Pancreas (tissue), 10 donors: ENCODE data around the gene OVOL1. TPM values are rescaled to one million over a fixed set of nuclear protein-coding genes. Genes with fewer than 3 reads are reported as not detected.
A peak's percentile ranks its signal among the peaks of the same experiment; 100 is the strongest.

Experiments used
- ATAC-seq, 4 donors: fragments of 200-7000 bp; cut with Tn5 transposase; one replicate each; pipeline versions ENCODE4 v1.8.0 to v1.9.1; 2020; ENCODE audit warnings: mild to moderate bottlenecking in 4 of 4, moderate library complexity in 4 of 4
- DNase-seq, 6 donors: peaks; one replicate each; pipeline ENCODE4 v3.0.0-alpha.2; 2020
- FAIRE-seq: peaks from 2 replicates; lab custom pipeline; 2012; peaks lifted over from hg19 to GRCh38; lab: Jason Lieb, UNC
- H3K27ac ChIP-seq, 4 donors: fragments of 200-600 bp; sonication (generic); 1 replicate in 3 of 4; 2 replicates in 1 of 4; pipeline versions ENCODE4 v1.5.0 to v1.8.0; 2020
- H3K27me3 ChIP-seq, 4 donors: fragments of 200-600 bp; one replicate each; pipeline ENCODE4 v1.8.0; 2021
- H3K36me3 ChIP-seq, 3 donors: fragments of 200-600 bp; sonication (generic) in 1 of 3; one replicate each; pipeline versions ENCODE4 v1.5.0 to v1.8.0; 2020 to 2021
- H3K4me1 ChIP-seq, 3 donors: fragments of 200-600 bp; one replicate each; pipeline ENCODE4 v1.8.0; 2021
- H3K4me3 ChIP-seq, 4 donors: fragments of 200-600 bp; sonication (generic) in 2 of 4; one replicate each; pipeline versions ENCODE4 v1.5.0 to v1.8.0; 2020 to 2021
- H3K9me3 ChIP-seq, 4 donors: fragments of 200-600 bp; one replicate each; pipeline ENCODE4 v1.8.0; 2021
- CTCF ChIP-seq, 4 donors: fragments of 200-600 bp; sonication (generic) in 3 of 4; IDR thresholded peaks; one replicate each; pipeline versions ENCODE4 v1.5.0 to v1.8.0; 2021; ENCODE audit warnings: antibody characterized with exemption in 4 of 4
- WGBS, 2 donors: extraction: QIAGEN DNeasy Blood & Tissue Kit; methylation state at CpG; one replicate each; pipeline ENCODE4 v1.1.7; 2013; 5-methylcytosine and 5-hydroxymethylcytosine counted together
- intact Hi-C, 3 donors: fragments of 100-400 bp; cut with DNase I; formaldehyde crosslinking; loops; one replicate each; pipeline versions ENCODE4 v1.11.1 to v1.14.2; 2022
- polyA plus RNA-seq, 2 donors: library from polyadenylated mRNA; stranded (reverse); fragments of 200-250 nt; gene quantifications; one replicate each; pipeline ENCODE4 v1.2.3, GENCODE V29; 2013
- total RNA-seq, 6 donors: library from RNA; stranded (reverse); fragmentation: NEBNext Ultra II Directional in 4 of 6; extraction: Animal tissue kit (Norgen Biotek cat#: 25700) in 4 of 6; gene quantifications; one replicate each; pipeline versions ENCODE4 v1.2.1 to v1.2.4, GENCODE V29; 2021 to 2023
- donor health status: healthy with polysubstance abuse.
- donor health status: DM: no; HTN: no; CAD: no; lungs with moderate emphysema.
- donor health status: DM: no; HTN: no; CAD: no.
- donor health status: control.
- donor health status: control.
- donor health status: Bipolar disorder and iron deficiency.
- donor health status: DM: yes; HTN: yes; CAD: no.
- donor health status: DM: no; HTN: no; CAD: no.
- donor health status: DM: no; HTN: no; CAD: no.
- donor health status: DM: yes; HTN: yes; CAD: no.

OVOL1 gene
- total and polyA plus RNA-seq, 8 donors = 1.1 to 5.6 (median 1.9) TPM

GRCh38 chr11:65777241-65777640 lies 9.6 kb upstream of the OVOL1 start:
- ATAC-seq (no peak), FAIRE-seq (no peak), DNase-seq (peak in 1 of 6 donors; percentile 31)
- Histone ChIP-seq H3K36me3 (peaks cover 0 to 6% (median 0%) of the 10 kb centered on the region in 3 donors), H3K4me3 (no peak overlapping the region), H3K27ac (peak overlapping the region in 3 of 4 donors; percentile 36 to 55 (median 51)), H3K4me1 (peaks cover 14 to 35% (median 19%) of the 10 kb centered on the region in 3 donors), H3K9me3 (no peaks in the 10 kb centered on the region), H3K27me3 (no peaks in the 10 kb centered on the region)
- intact Hi-C loops = no loop called here
- TF ChIP-seq CTCF (IDR thresholded peaks at IDR 0.05) = no peak
- 56 to 69% methylated on average over 8 of the region's 8 CpGs for WGBS, 2 donors

GRCh38 chr11:65777821-65778361 lies 9.0 kb upstream of the OVOL1 start:
- Histone ChIP-seq H3K9me3 (no peaks in the 10 kb centered on the region), H3K27me3 (no peaks in the 10 kb centered on the region), H3K36me3 (peaks cover 0 to 6% (median 0%) of the 10 kb centered on the region in 3 donors), H3K27ac (peak overlapping the region in 1 of 4 donors; percentile 55), H3K4me1 (peaks cover 11 to 35% (median 19%) of the 10 kb centered on the region in 3 donors), H3K4me3 (no peak overlapping the region)
- peak in 3 of 6 donors; percentile 15 to 84 (median 55) for DNase-seq
- 71 to 83% methylated on average over 19 to 23 of the region's 23 CpGs for WGBS, 2 donors
- TF ChIP-seq CTCF (IDR thresholded peaks at IDR 0.05) = no peak
- intact Hi-C loops = no loop called here
- ATAC-seq = no peak
- FAIRE-seq = no peak

GRCh38 chr11:65778431-65778900 lies 8.4 kb upstream of the OVOL1 start:
- WGBS, 2 donors = 76 to 81% methylated on average over 17 to 20 of the region's 20 CpGs
- H3K4me3 ChIP-seq = peak overlapping the region in 2 of 4 donors; percentile 83 to 95
- DNase-seq = peak in 3 of 6 donors; percentile 53 to 81 (median 60)
- H3K36me3 ChIP-seq = peaks cover 0 to 6% (median 0%) of the 10 kb centered on the region in 3 donors
- H3K4me1 ChIP-seq = peaks cover 11 to 35% (median 19%) of the 10 kb centered on the region in 3 donors
- peak overlapping the region in 1 of 4 donors; percentile 55 for H3K27ac ChIP-seq
- no peaks in the 10 kb centered on the region for H3K9me3 ChIP-seq
- no peak for ATAC-seq
- FAIRE-seq = no peak
- TF ChIP-seq CTCF (IDR thresholded peaks at IDR 0.05) = no peak
- no peaks in the 10 kb centered on the region for H3K27me3 ChIP-seq
- intact Hi-C loops = no loop called here

- intact Hi-C loops = no loop called here
- no peaks in the 10 kb centered on the region for H3K9me3 ChIP-seq
- no peak for TF ChIP-seq CTCF (IDR thresholded peaks at IDR 0.05)
- WGBS, 2 donors = 59 to 63% methylated on average over 25 of the region's 25 CpGs
- ATAC-seq (peak in 3 of 4 donors; percentile 0 to 3 (median 1)), DNase-seq (peak in 5 of 6 donors; percentile 14 to 81 (median 30)), FAIRE-seq (no peak)
- H3K27me3 ChIP-seq = no peaks in the 10 kb centered on the region
- peak overlapping the region in 3 of 4 donors; percentile 73 to 85 (median 84) for H3K27ac ChIP-seq
- peak overlapping the region; percentile 71 to 95 (median 87) for H3K4me3 ChIP-seq
- peaks cover 11 to 35% (median 19%) of the 10 kb centered on the region in 3 donors for H3K4me1 ChIP-seq
- peaks cover 0 to 6% (median 0%) of the 10 kb centered on the region in 3 donors for H3K36me3 ChIP-seq
Measured at GRCh38 chr11:65778901-65779668, 7.8 kb upstream of the OVOL1 start.
